OCI-LY1 (cell line): Measurements from ENCODE around the gene BAIAP3.
"Not testable (repeated sequence)": the region's sequence is repeated elsewhere in the genome, so short reads cannot be mapped to it uniquely, and the experiment has no call there.

ENCODE experiments used
- H2AFZ ChIP-seq: fragments of 200-600 bp; sonication (generic), shearing (Covaris generic); 2 replicates; pipeline ENCODE4 v1.6.0; 2014; ENCODE audit warnings: antibody characterized with exemption, mild to moderate bottlenecking, low read length
- H3F3A ChIP-seq: fragments of 200-600 bp; sonication (generic), shearing (Covaris generic); 2 replicates; pipeline ENCODE4 v1.6.0; 2014; ENCODE audit warnings: mild to moderate bottlenecking, antibody characterized with exemption, low read length, moderate library complexity; ENCODE audit not compliant: insufficient read depth
- H3K27ac ChIP-seq: fragments of 200-600 bp; sonication (generic); 2 replicates; pipeline ENCODE4 v1.5.1; 2014; ENCODE audit warnings: low read length, mixed run types, mild to moderate bottlenecking, low read depth; ENCODE audit not compliant: poor library complexity, severe bottlenecking
- H3K27me3 ChIP-seq: fragments of 200-600 bp; sonication (generic); 2 replicates; pipeline ENCODE4 v1.6.0; 2014; ENCODE audit warnings: antibody characterized with exemption, mild to moderate bottlenecking, low read length, moderate library complexity; ENCODE audit not compliant: insufficient read depth
- H3K36me3 ChIP-seq: fragments of 200-600 bp; sonication (generic); 2 replicates; pipeline ENCODE4 v1.6.1; 2014; ENCODE audit warnings: mild to moderate bottlenecking, antibody characterized with exemption, low read length, moderate library complexity, mixed read lengths; ENCODE audit not compliant: insufficient read depth
- H3K4me1 ChIP-seq: fragments of 200-600 bp; sonication (generic); 2 replicates; pipeline ENCODE4 v1.5.1; 2014; ENCODE audit warnings: mild to moderate bottlenecking, low read length, moderate library complexity; ENCODE audit not compliant: insufficient read depth, severe bottlenecking
- H3K4me2 ChIP-seq: fragments of 200-600 bp; sonication (generic), shearing (Covaris generic); 2 replicates; pipeline ENCODE4 v1.6.1; 2014; ENCODE audit warnings: low read length
- H3K4me3 ChIP-seq: fragments of 200-600 bp; sonication (generic); 2 replicates; pipeline ENCODE4 v1.5.1; 2014; ENCODE audit warnings: low read length, low read depth, mild to moderate bottlenecking, mixed read lengths; ENCODE audit not compliant: poor library complexity, severe bottlenecking
- H3K79me2 ChIP-seq: fragments of 200-600 bp; shearing (Covaris generic); 2 replicates; pipeline ENCODE4 v1.6.1; 2016; ENCODE audit warnings: mixed run types, low read length, mixed read lengths; ENCODE audit not compliant: insufficient read depth
- H3K9ac ChIP-seq: fragments of 200-600 bp; sonication (generic), shearing (Covaris generic); 2 replicates; pipeline ENCODE4 v1.6.1; 2014; ENCODE audit warnings: mild to moderate bottlenecking, low read length, mixed read lengths
- H3K9me2 ChIP-seq: fragments of 200-600 bp; sonication (generic), shearing (Covaris generic); 2 replicates; pipeline ENCODE4 v1.6.1; 2014; ENCODE audit warnings: low read depth, mild to moderate bottlenecking, low read length, mixed read lengths
- H3K9me3 ChIP-seq: fragments of 200-600 bp; shearing (Covaris generic); 2 replicates; pipeline ENCODE4 v1.6.1; 2014; ENCODE audit warnings: low read length, mixed read lengths
- H4K20me1 ChIP-seq: fragments of 200-600 bp; sonication (generic), shearing (Covaris generic); 2 replicates; pipeline ENCODE4 v1.6.0; 2016; ENCODE audit warnings: mild to moderate bottlenecking, low read length; ENCODE audit not compliant: insufficient read depth
- CTCF ChIP-seq: fragments of 200-600 bp; sonication (generic), shearing (Covaris generic); IDR thresholded peaks from 2 replicates; pipeline ENCODE4 v1.5.1; 2017; ENCODE audit warnings: mild to moderate bottlenecking, antibody characterized with exemption, low read length, moderate library complexity, mixed read lengths
- EZH2 ChIP-seq: fragments of 200-600 bp; sonication (generic), shearing (Covaris generic); IDR thresholded peaks from 2 replicates; pipeline ENCODE4 v1.8.0; 2017; ENCODE audit warnings: borderline replicate concordance, mixed run types, mild to moderate bottlenecking, antibody characterized with exemption, low read length, moderate library complexity, mixed read lengths

Gene BAIAP3

GRCh38 chr16:1326391-1326790, 7.1 kb upstream of the BAIAP3 start:
- Histone ChIP-seq H3K9me2 (no peaks in the 10 kb centered on the region), H3K9ac (no peak overlapping the region; the same call in 1 of the 2 replicates), H3K9me3 (no peaks in the 10 kb centered on the region), H3K4me3 (no peak overlapping the region), H3K27ac (peak overlapping the region; percentile 68), H3F3A (no peaks in the 10 kb centered on the region), H3K4me1 (peaks cover 31% of the 10 kb centered on the region), H2AFZ (no peak overlapping the region), H3K4me2 (peak overlapping the region; percentile 15; the same call in 1 of the 2 replicates), H3K79me2 (no peaks in the 10 kb centered on the region), H3K27me3 (no peaks in the 10 kb centered on the region), H3K36me3 (peaks cover 39% of the 10 kb centered on the region), H4K20me1 (no peaks in the 10 kb centered on the region)
- TF ChIP-seq EZH2, result no peak
- no peak for TF ChIP-seq CTCF

GRCh38 chr16:1326946-1327618, 6.4 kb upstream of the BAIAP3 start:
- H3K9me2 ChIP-seq, result no peaks in the 10 kb centered on the region
- H3K9me3 ChIP-seq, result no peaks in the 10 kb centered on the region
- H4K20me1 ChIP-seq, result no peaks in the 10 kb centered on the region
- no peak overlapping the region for H2AFZ ChIP-seq
- H3K4me3 ChIP-seq, result no peak overlapping the region
- H3K4me2 ChIP-seq, result no peak overlapping the region
- H3K4me1 ChIP-seq, result peaks cover 38% of the 10 kb centered on the region
- H3K9ac ChIP-seq, result no peak overlapping the region
- no peaks in the 10 kb centered on the region for H3K27me3 ChIP-seq
- peaks cover 32% of the 10 kb centered on the region for H3K36me3 ChIP-seq
- H3K27ac ChIP-seq, result peak overlapping the region; percentile 68
- no peaks in the 10 kb centered on the region for H3K79me2 ChIP-seq
- no peaks in the 10 kb centered on the region for H3F3A ChIP-seq
- no peak for TF ChIP-seq EZH2
- TF ChIP-seq CTCF, result no peak

- Histone ChIP-seq H3K9ac (no peak overlapping the region), H3K27me3 (no peaks in the 10 kb centered on the region), H3K79me2 (no peaks in the 10 kb centered on the region), H3K36me3 (peaks cover 28% of the 10 kb centered on the region), H2AFZ (no peak overlapping the region), H3K4me2 (no peak overlapping the region), H3K27ac (no peak overlapping the region), H3K9me3 (no peaks in the 10 kb centered on the region), H3K4me1 (peaks cover 43% of the 10 kb centered on the region), H3K9me2 (no peaks in the 10 kb centered on the region), H3K4me3 (no peak overlapping the region), H4K20me1 (no peaks in the 10 kb centered on the region), H3F3A (no peaks in the 10 kb centered on the region)
- TF ChIP-seq EZH2 (no peak), CTCF (no peak)
Measured at GRCh38 chr16:1327619-1327947, 5.9 kb upstream of the BAIAP3 start.

- not testable (repeated sequence) for H4K20me1 ChIP-seq, H3K27ac ChIP-seq, H2AFZ ChIP-seq, H3K9ac ChIP-seq, H3K27me3 ChIP-seq, H3K4me3 ChIP-seq, H3K4me2 ChIP-seq, H3K9me3 ChIP-seq, H3F3A ChIP-seq, H3K79me2 ChIP-seq, H3K9me2 ChIP-seq
- H3K36me3 ChIP-seq, result peaks cover 24% of the 10 kb centered on the region
- H3K4me1 ChIP-seq, result peaks cover 45% of the 10 kb centered on the region
Measured at GRCh38 chr16:1328136-1328535, 5.3 kb upstream of the BAIAP3 start.

- not testable (repeated sequence) for H3K9ac ChIP-seq, H3K27me3 ChIP-seq, H3K4me3 ChIP-seq, H3K9me3 ChIP-seq, H2AFZ ChIP-seq, H3F3A ChIP-seq, H4K20me1 ChIP-seq, H3K9me2 ChIP-seq, H3K27ac ChIP-seq, H3K4me2 ChIP-seq, H3K79me2 ChIP-seq
- H3K4me1 ChIP-seq, result peaks cover 45% of the 10 kb centered on the region
- peaks cover 16% of the 10 kb centered on the region for H3K36me3 ChIP-seq
Measured at GRCh38 chr16:1328961-1329360, 4.5 kb upstream of the BAIAP3 start.
